Activated CD4-positive, alpha-beta T cell treated with anti-CD3 and anti-CD28 coated beads, Interleukin-2, amount 50 U/mL, for 4 hours (primary cell): Measurements from ENCODE around the gene SNRPE.

Experiments
- DNase-seq, 2 experiments: peaks; one replicate each; pipeline ENCODE4 v3.0.0-alpha.2; 2020

SNRPE gene

DNA sequence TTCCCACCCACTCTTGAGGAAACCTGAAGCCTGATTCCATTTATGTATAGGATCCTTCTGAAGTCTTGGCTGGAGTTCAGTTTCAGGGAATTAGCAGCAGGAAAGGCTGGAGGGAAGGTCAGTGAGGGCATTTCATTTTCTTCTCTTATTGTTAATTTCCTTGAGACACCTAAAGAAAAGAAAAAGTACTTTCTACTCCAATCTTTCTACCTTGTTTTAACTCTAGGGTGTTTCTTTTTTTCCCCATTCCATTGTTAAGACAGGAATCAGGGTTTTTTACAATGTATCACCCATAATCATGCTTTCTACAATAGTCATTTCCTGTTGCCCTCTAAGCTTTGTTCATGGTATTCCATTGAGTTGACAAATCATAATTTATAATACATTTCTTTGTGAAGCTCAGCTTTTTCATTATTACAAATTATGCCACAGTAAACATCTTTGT is 27.4 kb downstream of the SNRPE start:
- no peak for DNase-seq

DNA sequence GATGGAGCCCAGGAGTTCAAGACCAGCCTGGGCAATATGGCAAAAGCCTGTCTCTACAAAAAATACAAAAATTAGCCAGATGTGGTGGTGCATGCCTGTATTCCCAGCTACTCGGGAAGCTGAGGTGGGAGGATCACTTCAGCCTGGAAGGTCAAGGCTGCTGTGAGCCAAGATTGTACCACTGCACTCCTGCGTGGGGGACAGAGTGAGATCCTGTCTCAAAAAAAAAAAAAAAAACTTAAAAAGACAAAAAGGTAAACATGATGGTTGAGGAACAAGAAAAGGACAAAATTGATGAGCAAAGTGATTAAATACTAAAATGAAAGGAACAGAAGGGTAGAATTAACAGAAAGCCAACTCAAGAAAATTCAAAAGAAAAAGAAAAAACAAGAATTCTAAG is 30.6 kb downstream of the SNRPE start:
- no peak for DNase-seq

DNA sequence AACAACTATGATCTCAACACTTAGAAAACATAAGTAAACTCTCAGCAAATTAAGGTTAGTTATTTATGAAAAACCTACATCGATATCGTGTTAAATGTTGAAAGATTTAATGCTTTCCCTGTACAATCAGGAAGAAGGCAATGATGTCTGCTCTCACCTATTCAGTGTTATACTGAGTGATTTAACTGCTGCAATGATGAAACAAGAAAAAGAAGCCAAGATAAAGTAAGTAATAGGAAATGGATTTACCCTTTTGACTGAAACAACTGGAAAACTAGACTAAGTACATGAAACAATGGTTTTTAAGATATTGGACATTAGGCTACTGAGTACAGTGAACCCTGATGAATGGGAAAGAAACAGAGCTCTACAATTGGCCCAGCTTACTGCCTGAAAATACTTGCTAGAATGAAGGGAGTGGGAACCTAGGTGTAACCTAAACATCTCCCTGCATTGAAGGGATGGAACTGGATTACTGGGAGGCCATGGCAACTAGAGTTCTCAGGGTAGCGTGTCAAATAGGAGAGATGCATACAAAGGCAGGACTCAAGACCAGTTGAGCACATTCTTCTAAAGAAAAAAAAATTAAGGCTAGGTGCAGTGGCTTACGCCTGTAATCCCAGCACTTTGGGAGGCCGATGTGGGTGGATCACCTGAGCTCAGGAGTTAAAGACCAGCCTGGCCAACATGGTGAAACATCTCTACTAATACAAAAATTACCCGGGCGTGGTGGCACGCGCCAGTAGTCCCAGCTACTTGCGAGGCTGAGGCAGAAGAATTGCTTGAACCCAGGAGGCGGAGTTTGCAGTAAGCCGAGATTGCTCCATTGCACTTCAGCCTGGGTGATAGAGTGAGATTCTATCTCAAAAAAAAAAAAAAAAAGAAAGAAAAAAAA is 37.3 kb downstream of the SNRPE start:
- DNase-seq, result no peak

DNA sequence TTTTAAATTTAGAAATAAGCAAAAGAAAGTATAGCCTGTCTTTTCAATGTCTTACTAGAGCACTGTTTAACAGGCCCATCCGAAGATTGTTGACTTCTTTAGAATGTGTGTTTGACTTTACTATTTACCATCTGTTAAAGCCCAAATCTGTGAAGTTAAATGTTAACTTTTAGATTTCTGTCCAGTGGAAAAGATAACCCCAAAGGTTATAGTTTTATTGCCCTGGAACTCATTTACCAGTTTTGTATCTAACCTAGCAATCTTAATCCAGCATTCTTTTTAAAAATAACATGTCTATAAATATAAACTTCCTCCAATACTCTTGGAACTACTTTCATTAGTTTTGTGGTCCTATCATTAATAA is 37.9 kb downstream of the SNRPE start:
- DNase-seq, result no peak

DNA sequence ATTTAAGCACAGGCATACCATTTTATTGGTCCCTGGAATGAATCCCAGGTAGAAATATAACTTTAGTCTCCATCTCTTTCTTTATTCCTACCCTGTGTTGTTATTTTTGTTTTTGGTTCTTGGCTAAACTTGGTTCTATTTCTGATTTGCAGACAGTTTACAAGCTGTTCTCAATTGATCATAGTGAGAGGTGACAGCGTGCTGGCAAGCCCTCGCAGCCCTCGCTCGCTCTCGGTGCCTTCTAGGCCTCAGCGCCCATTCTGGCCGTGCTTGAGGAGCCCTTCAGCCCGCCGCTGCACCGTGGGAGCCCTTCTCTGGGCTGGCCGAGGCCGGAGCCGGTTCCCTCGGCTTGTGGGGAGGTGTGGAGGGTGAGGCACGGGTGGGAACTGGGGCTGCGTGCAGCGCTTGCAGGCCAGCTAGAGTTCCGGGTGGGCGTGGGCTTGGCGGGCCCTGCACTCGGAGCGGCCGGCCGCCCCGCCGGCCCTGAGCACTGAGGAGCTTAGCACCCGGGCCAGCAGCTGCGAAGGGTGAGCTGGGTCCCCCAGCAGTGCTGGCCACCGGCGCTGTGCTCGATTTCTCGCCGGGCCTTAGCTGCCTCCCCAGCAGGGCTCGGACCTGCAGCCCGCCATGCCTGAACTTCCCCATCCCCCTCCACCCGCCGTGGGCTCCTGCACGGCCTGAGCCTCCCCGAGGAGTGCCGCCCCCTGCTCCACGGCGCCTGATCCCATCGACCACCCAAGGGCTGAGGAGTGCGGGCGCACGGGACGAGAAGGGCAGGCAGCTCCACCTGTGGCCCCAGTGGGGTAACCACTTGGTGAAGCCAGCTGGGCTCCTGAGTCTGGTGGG is 38.7 kb downstream of the SNRPE start:
- DNase-seq, result no peak

GRCh38 chr1:203901581-203901980 is 40.2 kb downstream of the SNRPE start:
- no peak for DNase-seq

- DNase-seq, result no peak
Measured at GRCh38 chr1:203905275-203905674, 43.9 kb downstream of the SNRPE start.

- no peak for DNase-seq
Measured at GRCh38 chr1:203906932-203907331, 45.5 kb downstream of the SNRPE start.

GRCh38 chr1:203907901-203908300 is 46.5 kb downstream of the SNRPE start:
- no peak for DNase-seq

DNA sequence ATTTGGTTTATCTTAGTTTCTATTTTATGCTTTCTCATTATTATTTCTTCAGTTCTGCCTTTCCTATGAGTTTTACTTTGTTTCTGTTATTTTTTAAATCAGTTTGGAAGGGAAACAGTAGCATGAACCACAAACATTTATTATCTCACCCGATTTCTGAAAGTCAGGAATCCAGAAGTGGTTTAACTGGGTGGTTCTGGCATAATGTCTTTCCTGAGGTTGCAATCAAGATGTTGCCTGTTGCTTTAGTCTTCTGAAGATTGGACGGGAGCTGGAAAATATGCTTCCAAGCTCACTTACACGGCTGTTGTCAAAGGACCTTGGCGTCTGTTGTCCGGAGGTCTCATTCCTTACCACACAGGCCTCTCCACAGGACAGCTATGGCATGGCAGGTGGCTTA is 50.4 kb downstream of the SNRPE start:
- DNase-seq, result no peak

DNA sequence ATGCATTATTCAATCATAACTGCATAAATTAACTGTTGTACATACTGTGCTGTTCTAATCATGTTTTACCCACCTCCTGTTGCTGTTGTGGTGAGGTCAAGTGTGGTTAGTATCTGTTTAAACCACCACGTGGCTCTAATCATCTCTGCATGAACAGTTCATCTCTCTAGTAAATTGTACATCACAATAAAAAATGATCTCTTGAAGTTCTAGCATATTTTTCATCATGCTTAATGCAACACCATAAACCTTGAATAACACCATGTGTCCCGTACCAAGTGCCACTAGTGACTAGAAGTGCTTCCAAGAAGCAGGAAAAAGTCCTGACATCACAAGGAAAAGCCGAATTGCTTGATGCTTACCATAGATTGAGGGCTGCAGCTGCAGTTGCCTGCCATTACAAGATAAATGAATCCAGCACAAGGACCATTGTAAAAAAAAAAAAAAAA is 51.7 kb downstream of the SNRPE start:
- no peak for DNase-seq

DNA sequence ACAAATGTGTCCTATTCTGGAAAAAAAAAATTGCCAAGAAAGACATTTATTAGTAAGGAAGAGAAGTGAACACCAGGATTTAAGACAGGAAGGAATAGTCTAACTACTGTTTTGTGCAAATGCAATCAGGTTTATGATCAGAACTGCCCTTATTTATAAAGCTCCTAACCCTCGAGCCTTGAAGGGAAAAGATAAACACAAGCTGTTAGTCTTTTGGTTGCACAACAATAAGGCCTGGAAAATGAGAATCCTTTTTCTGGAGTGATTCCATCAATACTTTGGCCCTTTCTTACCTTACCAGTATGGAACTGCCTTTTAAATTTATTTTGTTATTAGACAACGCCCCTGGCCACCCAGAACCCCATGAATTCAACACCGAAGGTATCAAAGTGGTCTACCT is 52.9 kb downstream of the SNRPE start:
- DNase-seq, result no peak

- no peak for DNase-seq
Measured at GRCh38 chr1:203915811-203916210, 54.4 kb downstream of the SNRPE start.

- no peak for DNase-seq
Measured at GRCh38 chr1:203916756-203917155, 55.4 kb downstream of the SNRPE start.
